ENCODE results near the gene LAMA2. TPM values are rescaled to one million over a fixed set of nuclear protein-coding genes. Genes with fewer than 3 reads are reported as not detected.
A peak's percentile ranks its signal among the peaks of the same experiment; 100 is the strongest.

LAMA2 gene
- total RNA-seq, 1 donor: 9.4 TPM

DNA sequence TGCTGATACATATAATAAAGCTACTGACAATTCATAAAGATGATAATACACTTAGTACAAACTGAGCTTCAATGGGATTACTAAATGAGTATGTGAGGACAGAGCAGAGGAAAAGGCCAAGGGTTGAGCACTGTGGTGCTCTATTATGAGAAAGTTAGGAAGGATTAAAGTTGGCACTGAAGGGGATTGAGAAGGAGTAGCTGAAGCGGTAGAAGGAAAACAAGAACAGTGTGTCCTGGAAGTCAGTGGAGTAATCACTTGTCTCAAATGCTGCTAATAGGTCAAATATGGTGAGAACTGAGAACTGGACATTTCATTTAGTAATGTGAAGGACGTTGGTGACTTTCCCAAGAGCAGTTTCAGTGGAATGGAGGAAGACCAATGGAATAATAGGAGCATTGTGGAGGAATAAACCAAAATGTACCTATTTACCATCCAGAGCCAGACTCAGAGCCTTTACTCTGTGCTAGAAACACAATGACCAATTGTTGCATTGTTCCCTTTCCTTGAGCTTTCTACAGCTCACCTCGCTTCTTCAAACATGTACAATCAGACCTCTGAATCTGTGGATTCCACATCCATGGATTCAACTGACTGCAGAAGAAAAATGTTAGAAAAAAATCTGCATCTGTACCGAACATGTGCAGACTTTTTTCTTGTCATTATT lies 255.9 kb downstream of the LAMA2 start:
- H3K79me2 ChIP-seq (ENCODE audit: insufficient read depth, low read length): no peaks in the 10 kb centered on the region
- no peak for DNase-seq (ENCODE audit: insufficient read length, low spot score, missing footprints)
- no peaks in the 10 kb centered on the region for H3K4me1 ChIP-seq (ENCODE audit: insufficient read depth, low read length)
- no peak overlapping the region for H3K27ac ChIP-seq (ENCODE audit: low read depth, low read length)
- no peaks in the 10 kb centered on the region for H4K20me1 ChIP-seq (ENCODE audit: insufficient read depth, low read length)
- H3K27me3 ChIP-seq (ENCODE audit: insufficient read depth, low read length): no peaks in the 10 kb centered on the region
- no peak overlapping the region for H3K4me3 ChIP-seq (ENCODE audit: insufficient read depth, low read length)
- TF ChIP-seq CTCF (IDR thresholded peaks at IDR 0.05; ENCODE audit: extremely low read depth, low read depth, low read length): no peak
- H2AFZ ChIP-seq (ENCODE audit: low read length): no peak overlapping the region
- H3K4me2 ChIP-seq (ENCODE audit: insufficient read depth, low read length): no peak overlapping the region
- H3K36me3 ChIP-seq (ENCODE audit: insufficient read depth, low read length): no peaks in the 10 kb centered on the region
- H3K9me3 ChIP-seq (ENCODE audit: low read depth, low read length): no peaks in the 10 kb centered on the region

DNA sequence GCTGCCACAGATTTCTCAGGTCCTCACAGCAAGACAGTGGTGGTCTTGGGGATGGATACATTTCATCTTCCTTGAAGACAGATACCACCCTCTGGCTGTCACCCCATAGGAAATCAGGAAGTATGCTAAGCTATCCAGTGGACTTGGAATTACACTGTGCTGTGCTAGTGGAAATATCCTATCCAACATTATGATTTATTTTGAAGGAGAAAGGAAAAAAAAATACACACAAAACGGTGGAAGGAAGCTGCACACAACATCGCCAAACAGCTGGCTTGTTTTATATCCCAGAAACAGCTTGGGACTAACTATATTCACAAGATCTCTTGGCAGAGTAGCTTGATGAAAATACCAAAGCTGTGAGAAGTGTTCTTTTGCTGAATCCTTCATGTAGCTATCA lies 257.6 kb downstream of the LAMA2 start:
- no peaks in the 10 kb centered on the region for H3K27me3 ChIP-seq (ENCODE audit: insufficient read depth, low read length)
- H3K4me1 ChIP-seq (ENCODE audit: insufficient read depth, low read length): no peaks in the 10 kb centered on the region
- no peak overlapping the region for H3K4me3 ChIP-seq (ENCODE audit: insufficient read depth, low read length)
- TF ChIP-seq CTCF (IDR thresholded peaks at IDR 0.05; ENCODE audit: extremely low read depth, low read depth, low read length): no peak
- H4K20me1 ChIP-seq (ENCODE audit: insufficient read depth, low read length): no peaks in the 10 kb centered on the region
- no peak overlapping the region for H2AFZ ChIP-seq (ENCODE audit: low read length)
- no peak for DNase-seq (ENCODE audit: insufficient read length, low spot score, missing footprints)
- no peaks in the 10 kb centered on the region for H3K9me3 ChIP-seq (ENCODE audit: low read depth, low read length)
- no peaks in the 10 kb centered on the region for H3K36me3 ChIP-seq (ENCODE audit: insufficient read depth, low read length)
- H3K27ac ChIP-seq (ENCODE audit: low read depth, low read length): no peak overlapping the region
- H3K79me2 ChIP-seq (ENCODE audit: insufficient read depth, low read length): no peaks in the 10 kb centered on the region
- no peak overlapping the region for H3K4me2 ChIP-seq (ENCODE audit: insufficient read depth, low read length)

- no peak for TF ChIP-seq CTCF (IDR thresholded peaks at IDR 0.05; ENCODE audit: extremely low read depth, low read depth, low read length)
- no peak overlapping the region for H3K4me2 ChIP-seq (ENCODE audit: insufficient read depth, low read length)
These were observed 258.6 kb downstream of the LAMA2 start for GRCh38 chr6:129141499-129141898.

GRCh38 chr6:129146902-129147301 lies 264.0 kb downstream of the LAMA2 start:
- Histone ChIP-seq H3K4me2 (ENCODE audit: insufficient read depth, low read length) (no peak overlapping the region), H3K4me3 (ENCODE audit: insufficient read depth, low read length) (no peak overlapping the region), H2AFZ (ENCODE audit: low read length) (no peak overlapping the region), H3K36me3 (ENCODE audit: insufficient read depth, low read length) (no peaks in the 10 kb centered on the region), H3K9me3 (ENCODE audit: low read depth, low read length) (no peaks in the 10 kb centered on the region), H3K79me2 (ENCODE audit: insufficient read depth, low read length) (no peaks in the 10 kb centered on the region), H4K20me1 (ENCODE audit: insufficient read depth, low read length) (no peaks in the 10 kb centered on the region), H3K4me1 (ENCODE audit: insufficient read depth, low read length) (no peaks in the 10 kb centered on the region), H3K27me3 (ENCODE audit: insufficient read depth, low read length) (no peaks in the 10 kb centered on the region), H3K27ac (ENCODE audit: low read depth, low read length) (no peak overlapping the region)
- DNase-seq (ENCODE audit: insufficient read length, low spot score, missing footprints): no peak
- TF ChIP-seq CTCF (IDR thresholded peaks at IDR 0.05; ENCODE audit: extremely low read depth, low read depth, low read length): no peak

More at GRCh38 chr6:129141499-129141898, 258.6 kb downstream of the LAMA2 start:
- H3K79me2 ChIP-seq (ENCODE audit: insufficient read depth, low read length): no peaks in the 10 kb centered on the region
- no peak overlapping the region for H3K4me3 ChIP-seq (ENCODE audit: insufficient read depth, low read length)
- H3K4me1 ChIP-seq (ENCODE audit: insufficient read depth, low read length): no peaks in the 10 kb centered on the region
- no peak overlapping the region for H2AFZ ChIP-seq (ENCODE audit: low read length)
- H4K20me1 ChIP-seq (ENCODE audit: insufficient read depth, low read length): no peaks in the 10 kb centered on the region
- H3K27ac ChIP-seq (ENCODE audit: low read depth, low read length): no peak overlapping the region
- H3K36me3 ChIP-seq (ENCODE audit: insufficient read depth, low read length): no peaks in the 10 kb centered on the region
- DNase-seq (ENCODE audit: insufficient read length, low spot score, missing footprints): peak; percentile 69
- no peaks in the 10 kb centered on the region for H3K27me3 ChIP-seq (ENCODE audit: insufficient read depth, low read length)
- no peaks in the 10 kb centered on the region for H3K9me3 ChIP-seq (ENCODE audit: low read depth, low read length)

All from osteoblast (primary cell).